ENCODE data around the gene PWWP2A. TPM values are rescaled to one million over a fixed set of nuclear protein-coding genes. Genes with fewer than 3 reads are reported as not detected.
"Not testable (repeated sequence)": the region's sequence is repeated elsewhere in the genome, so short reads cannot be mapped to it uniquely, and the experiment has no call there.

Gene PWWP2A
- total RNA-seq, 2 donors from 2014 or later, result 27.0 to 75.5 TPM

- Histone ChIP-seq H3K36me3 (replicated peaks in 1 of 2; ENCODE audit: insufficient read depth in 1 of 2, low read depth in 2 of 2) (no peaks in the 10 kb centered on the region), H3K4me3 (no peak overlapping the region), H3K4me1 (peaks cover 24% of the 10 kb centered on the region), H3K9me3 (no peaks in the 10 kb centered on the region), H3K27me3 (no peaks in the 10 kb centered on the region), H3K27ac (peak overlapping the region; percentile 6 to 68 (median 46))
- TF ChIP-seq POLR2A (IDR thresholded peaks at IDR 0.05) (no peak), CTCF (IDR thresholded peaks at IDR 0.05) (no peak)
- 41 to 43% methylated on average over 15 of the region's 15 CpGs for WGBS, 2 donors
- intact Hi-C loops (cut with DNase I), result no loop called here
- ATAC-seq (peak; percentile 76), DNase-seq (peak; percentile 68 to 83 (median 76))
These were observed 46.2 kb upstream of the PWWP2A start for GRCh38 chr5:160165137-160166068.

GRCh38 chr5:160162910-160163309, 43.7 kb upstream of the PWWP2A start:
- ATAC-seq (no peak), DNase-seq (no peak)
- Histone ChIP-seq H3K4me3 (no peak overlapping the region), H3K9me3 (no peaks in the 10 kb centered on the region), H3K36me3 (replicated peaks in 1 of 2; ENCODE audit: insufficient read depth in 1 of 2, low read depth in 2 of 2) (no peaks in the 10 kb centered on the region), H3K27ac (no peak overlapping the region), H3K4me1 (peaks cover 26% of the 10 kb centered on the region), H3K27me3 (no peaks in the 10 kb centered on the region)
- TF ChIP-seq CTCF (IDR thresholded peaks at IDR 0.05) (no peak), POLR2A (IDR thresholded peaks at IDR 0.05) (no peak)
- WGBS, 2 donors, result 92 to 96% methylated on average over 3 to 7 of the region's 7 CpGs
- intact Hi-C loops (cut with DNase I), result no loop called here

GRCh38 chr5:160161626-160162025, 42.4 kb upstream of the PWWP2A start:
- Histone ChIP-seq H3K27me3 (no peaks in the 10 kb centered on the region), H3K36me3 (replicated peaks in 1 of 2; ENCODE audit: insufficient read depth in 1 of 2, low read depth in 2 of 2) (no peaks in the 10 kb centered on the region), H3K9me3 (no peaks in the 10 kb centered on the region), H3K27ac (no peak overlapping the region), H3K4me3 (no peak overlapping the region), H3K4me1 (peaks cover 26% of the 10 kb centered on the region)
- WGBS, 2 donors, result 53 to 55% methylated on average over 6 of the region's 6 CpGs
- TF ChIP-seq CTCF (IDR thresholded peaks at IDR 0.05) (no peak), POLR2A (IDR thresholded peaks at IDR 0.05) (no peak)
- intact Hi-C loops (cut with DNase I), result no loop called here
- no peak for DNase-seq
- peak; percentile 20 for ATAC-seq

GRCh38 chr5:160160875-160161274, 41.6 kb upstream of the PWWP2A start:
- H3K36me3 ChIP-seq (replicated peaks in 1 of 2; ENCODE audit: insufficient read depth in 1 of 2, low read depth in 2 of 2); H3K27ac ChIP-seq; H3K27me3 ChIP-seq; H3K4me3 ChIP-seq; ATAC-seq; DNase-seq; intact Hi-C loops (cut with DNase I); H3K9me3 ChIP-seq: not testable (repeated sequence)
- 71 to 89% methylated on average over 3 of the region's 3 CpGs for WGBS, 2 donors
- peaks cover 26% of the 10 kb centered on the region for H3K4me1 ChIP-seq

GRCh38 chr5:160159991-160160792, 40.9 kb upstream of the PWWP2A start:
- H3K36me3 ChIP-seq (replicated peaks in 1 of 2; ENCODE audit: insufficient read depth in 1 of 2, low read depth in 2 of 2), result no peaks in the 10 kb centered on the region
- WGBS, 2 donors, result 41 to 42% methylated on average over 19 of the region's 19 CpGs
- TF ChIP-seq POLR2A (IDR thresholded peaks at IDR 0.05) (no peak), CTCF (IDR thresholded peaks at IDR 0.05) (no peak)
- intact Hi-C loops (cut with DNase I), result no loop called here
- no peaks in the 10 kb centered on the region for H3K27me3 ChIP-seq
- ATAC-seq, result no peak
- H3K4me1 ChIP-seq, result peaks cover 29% of the 10 kb centered on the region
- H3K4me3 ChIP-seq, result no peak overlapping the region
- peak in 1 of 4 donors; percentile 17 for DNase-seq
- H3K9me3 ChIP-seq, result no peaks in the 10 kb centered on the region
- H3K27ac ChIP-seq, result no peak overlapping the region
